ENCODE results near the gene ZNF605. TPM values are rescaled to one million over a fixed set of nuclear protein-coding genes. Genes with fewer than 3 reads are reported as not detected.

Gene ZNF605
- total and polyA plus RNA-seq, 9 of the 15 experiments (the other 6 are each of a cell fraction or from before 2014, with no cell fraction given): 0.45 to 1.1 (median 0.68) TPM

DNA sequence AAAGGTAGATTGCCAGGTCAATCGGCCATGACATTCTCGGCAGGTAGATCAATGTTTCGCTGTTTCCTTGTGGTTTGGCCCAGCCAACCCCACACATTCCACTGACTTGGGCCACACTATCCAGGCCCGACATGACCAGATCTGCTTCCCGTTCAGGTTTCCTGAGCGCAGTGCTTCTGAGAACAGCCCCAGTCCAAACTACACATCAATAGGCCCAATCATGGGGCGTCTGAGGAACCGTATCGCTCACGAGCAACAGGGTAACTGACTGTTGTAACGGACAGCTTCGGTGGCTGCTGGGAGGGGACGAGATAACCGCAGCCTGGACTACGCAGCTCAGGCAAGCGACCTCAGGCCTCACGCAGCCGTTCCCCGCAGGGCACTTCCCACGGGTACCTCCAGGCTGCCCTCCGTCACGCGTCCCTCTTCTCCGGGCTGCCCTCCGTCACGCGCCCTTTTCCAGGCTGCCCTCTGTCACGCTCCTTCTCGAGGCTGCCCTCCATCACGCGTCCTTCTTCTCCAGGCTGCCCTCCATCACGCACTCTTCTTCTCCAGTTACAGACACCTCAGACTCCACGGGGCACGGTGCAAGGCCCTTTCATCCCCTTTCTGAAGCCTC, 14.7 kb downstream of the ZNF605 start:
- H3K4me3 ChIP-seq: no peak overlapping the region
- whole genome bisulfite sequencing (ENCODE audit: insufficient coverage, low coverage, missing lambda C conversion rate): 6% methylated on average over 34 of the region's 34 CpGs
- FAIRE-seq (no peak), ATAC-seq (no peak), DNase-seq (ENCODE audit: extremely low read depth in 1 of 4, low spot score in 3 of 4) (no peak)
- no peak overlapping the region for H3K27ac ChIP-seq (ENCODE audit: extremely low read depth, low read depth, low read length)
- no peaks in the 10 kb centered on the region for H3K79me2 ChIP-seq (ENCODE audit: control insufficient read depth, insufficient read depth, low read length)
- ChIA-PET POLR2A (no interaction called here), CTCF (ENCODE audit: low intra/inter-chr PET ratio) (no interaction called here)
- no peak overlapping the region for H2AFZ ChIP-seq (ENCODE audit: low read depth, low read length)
- peaks cover 0 to 14% of the 10 kb centered on the region in 2 experiments; a peak in 2 of 5 replicates for H3K27me3 ChIP-seq (ENCODE audit: control insufficient read depth in 2 of 2, insufficient read depth in 2 of 2, low read length in 2 of 2)
- in situ Hi-C loops (cut with MboI) (no loop called here), intact Hi-C loops (cut with micrococcal nuclease) (no loop called here)
- no peaks in the 10 kb centered on the region for H3K9me1 ChIP-seq (ENCODE audit: control insufficient read depth, insufficient read depth, low read length)
- peaks cover 5% of the 10 kb centered on the region; the same call in 1 of the 2 replicates for H3K9me3 ChIP-seq (replicated peaks; ENCODE audit: control insufficient read depth, insufficient read depth, low read depth, low read length)
- TF ChIP-seq, protein P1, sequence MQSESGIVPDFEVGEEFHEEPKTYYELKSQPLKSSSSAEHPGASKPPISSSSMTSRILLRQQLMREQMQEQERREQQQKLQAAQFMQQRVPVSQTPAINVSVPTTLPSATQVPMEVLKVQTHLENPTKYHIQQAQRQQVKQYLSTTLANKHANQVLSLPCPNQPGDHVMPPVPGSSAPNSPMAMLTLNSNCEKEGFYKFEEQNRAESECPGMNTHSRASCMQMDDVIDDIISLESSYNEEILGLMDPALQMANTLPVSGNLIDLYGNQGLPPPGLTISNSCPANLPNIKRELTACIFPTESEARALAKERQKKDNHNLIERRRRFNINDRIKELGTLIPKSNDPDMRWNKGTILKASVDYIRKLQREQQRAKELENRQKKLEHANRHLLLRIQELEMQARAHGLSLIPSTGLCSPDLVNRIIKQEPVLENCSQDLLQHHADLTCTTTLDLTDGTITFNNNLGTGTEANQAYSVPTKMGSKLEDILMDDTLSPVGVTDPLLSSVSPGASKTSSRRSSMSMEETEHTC (IDR thresholded peaks at IDR 0.05): no peak
- TF ChIP-seq NCOA1 (IDR thresholded peaks at IDR 0.05; ENCODE audit: low read depth) (no peak), SPI1 (IDR thresholded peaks at IDR 0.05; ENCODE audit: borderline replicate concordance, low read depth, low read length) (no peak), ZNF561 (CRISPR knock-in tag; conservative IDR thresholded peaks at IDR 0.05) (no peak), ZNF146 (CRISPR knock-in tag; IDR thresholded peaks at IDR 0.05; ENCODE audit: unreplicated experiment) (no peak), MIER1 (IDR thresholded peaks at IDR 0.05; ENCODE audit: low read depth) (no peak), RFX1 (IDR thresholded peaks at IDR 0.05) (no peak), LEF1 (IDR thresholded peaks at IDR 0.05) (no peak), ZC3H11A (IDR thresholded peaks at IDR 0.05; ENCODE audit: low read depth, low read length) (no peak), ZNF224 (CRISPR knock-in tag; IDR thresholded peaks at IDR 0.05) (no peak), NFATC3 (IDR thresholded peaks at IDR 0.05) (no peak)
- H3K4me1 ChIP-seq (replicated peaks in 1 of 2; ENCODE audit: control insufficient read depth in 2 of 2, insufficient read depth in 2 of 2, low read length in 2 of 2): no peaks in the 10 kb centered on the region
- no peaks in the 10 kb centered on the region for H3K36me3 ChIP-seq (ENCODE audit: control insufficient read depth, insufficient read depth, low read length)
- no peak overlapping the region for H3K9ac ChIP-seq (ENCODE audit: insufficient read depth in 1 of 2, low read depth in 2 of 2, low read length in 2 of 2)
- H4K20me1 ChIP-seq (replicated peaks; ENCODE audit: control insufficient read depth, insufficient read depth, low read length): no peaks in the 10 kb centered on the region
- H3K4me2 ChIP-seq (ENCODE audit: insufficient read depth, low read length): no peak overlapping the region
- no TSS peak for BruUV-seq (replicated peaks)
